H9 (cell line): Measurements from ENCODE around the gene MVD. TPM values are rescaled to one million over a fixed set of nuclear protein-coding genes. Genes with fewer than 3 reads are reported as not detected.
A peak's percentile ranks its signal among the peaks of the same experiment; 100 is the strongest.

Experiments used
- DNase-seq: peaks from one replicate; pipeline ENCODE4 v3.0.0-alpha.2; 2017
- H2AFZ ChIP-seq: one replicate; pipeline ENCODE4 v1.6.1; 2013; ENCODE audit warnings: mild to moderate bottlenecking, low read length, control low read depth, moderate library complexity
- H2AK5ac ChIP-seq: 2 replicates; pipeline ENCODE4 v1.6.1; 2013; ENCODE audit warnings: low read length, control low read depth, mixed read lengths; ENCODE audit not compliant: insufficient read length
- H2BK120ac ChIP-seq: one replicate; pipeline ENCODE4 v1.6.1; 2013; ENCODE audit warnings: low read depth, mild to moderate bottlenecking, low read length, control low read depth, inconsistent platforms; ENCODE audit not compliant: poor library complexity, severe bottlenecking
- H2BK12ac ChIP-seq: 2 replicates; pipeline ENCODE4 v1.6.1; 2013; ENCODE audit warnings: low read length, control low read depth, mixed read lengths, low read depth; ENCODE audit not compliant: insufficient read length
- H2BK15ac ChIP-seq: 2 replicates; pipeline ENCODE4 v1.6.1; 2013; ENCODE audit warnings: low read depth, low read length, control low read depth
- H2BK20ac ChIP-seq: one replicate; pipeline ENCODE4 v1.6.1; 2013; ENCODE audit warnings: low read depth, mild to moderate bottlenecking, low read length, control low read depth, inconsistent platforms; ENCODE audit not compliant: poor library complexity, severe bottlenecking
- H2BK5ac ChIP-seq: 2 replicates; pipeline ENCODE4 v1.6.1; 2013; ENCODE audit warnings: low read length, control low read depth, mixed read lengths; ENCODE audit not compliant: insufficient read length
- H3K14ac ChIP-seq: 2 replicates; pipeline ENCODE4 v1.6.1; 2013; ENCODE audit warnings: low read length, control low read depth; ENCODE audit not compliant: insufficient read depth
- H3K18ac ChIP-seq: 2 replicates; pipeline ENCODE4 v1.6.1; 2013; ENCODE audit warnings: low read depth, mild to moderate bottlenecking, mixed read lengths, low read length, control low read depth; ENCODE audit not compliant: insufficient read length
- H3K23ac ChIP-seq: 2 replicates; pipeline ENCODE4 v1.6.1; 2013; ENCODE audit warnings: low read length, control low read depth, mixed read lengths, low read depth; ENCODE audit not compliant: insufficient read length
- H3K23me2 ChIP-seq: 2 replicates; pipeline ENCODE4 v1.6.1; 2013; ENCODE audit warnings: low read depth, mild to moderate bottlenecking, mixed read lengths, low read length, control low read depth; ENCODE audit not compliant: insufficient read length, poor library complexity, severe bottlenecking
- H3K27ac ChIP-seq: 2 replicates; pipeline ENCODE4 v1.5.1; 2013; ENCODE audit warnings: low read length, control low read depth, mixed read lengths, low read depth; ENCODE audit not compliant: insufficient read length
- H3K27me3 ChIP-seq: 2 replicates; pipeline ENCODE4 v1.6.1; 2013; ENCODE audit warnings: low read length, control low read depth, inconsistent platforms; ENCODE audit not compliant: insufficient read depth
- H3K4ac ChIP-seq: 2 replicates; pipeline ENCODE4 v1.6.1; 2013; ENCODE audit warnings: low read depth, mild to moderate bottlenecking, control low read depth, inconsistent platforms, low read length, moderate library complexity
- H3K4me1 ChIP-seq: 2 replicates; pipeline ENCODE4 v1.6.1; 2013; ENCODE audit warnings: low read length, control low read depth, inconsistent platforms; ENCODE audit not compliant: insufficient read depth
- H3K4me2 ChIP-seq: 2 replicates; pipeline ENCODE4 v1.6.1; 2013; ENCODE audit warnings: low read length, control low read depth, mixed read lengths; ENCODE audit not compliant: insufficient read length, insufficient read depth
- H3K56ac ChIP-seq: 2 replicates; pipeline ENCODE4 v1.6.1; 2013; ENCODE audit warnings: low read depth, mild to moderate bottlenecking, mixed read lengths, low read length, control low read depth; ENCODE audit not compliant: insufficient read length
- H3K79me1 ChIP-seq: 2 replicates; pipeline ENCODE4 v1.6.1; 2013; ENCODE audit warnings: low read depth, mild to moderate bottlenecking, moderate library complexity, low read length, control low read depth, inconsistent platforms; ENCODE audit not compliant: insufficient read depth, poor library complexity, severe bottlenecking
- H3K79me2 ChIP-seq: 2 replicates; pipeline ENCODE4 v1.6.1; 2013; ENCODE audit warnings: low read length, control low read depth, inconsistent platforms; ENCODE audit not compliant: insufficient read depth
- H3K9ac ChIP-seq: 2 replicates; pipeline ENCODE4 v1.6.1; 2013; ENCODE audit warnings: low read length, control low read depth, mixed read lengths; ENCODE audit not compliant: insufficient read length; ENCODE audit errors: extremely low read depth
- H3K9me3 ChIP-seq: one replicate; pipeline ENCODE4 v1.6.1; 2013; ENCODE audit warnings: low read depth, low read length, inconsistent platforms; ENCODE audit not compliant: control insufficient read depth
- H3T11ph ChIP-seq: one replicate; pipeline ENCODE4 v1.6.1; 2013; ENCODE audit warnings: mild to moderate bottlenecking, low read length, control low read depth, inconsistent platforms
- H4K20me1 ChIP-seq: one replicate; pipeline ENCODE4 v1.6.1; 2013; ENCODE audit not compliant: control insufficient read depth, insufficient read length, insufficient read depth
- H4K5ac ChIP-seq: 2 replicates; pipeline ENCODE4 v1.6.1; 2013; ENCODE audit warnings: low read depth, mild to moderate bottlenecking, mixed read lengths, low read length, control low read depth; ENCODE audit not compliant: insufficient read length
- H4K8ac ChIP-seq: replicated peaks from 2 replicates; pipeline ENCODE4 v1.6.1; 2013; ENCODE audit warnings: low read length, control low read depth, mixed read lengths, low read depth; ENCODE audit not compliant: insufficient read length
- H4K91ac ChIP-seq: 2 replicates; pipeline ENCODE4 v1.6.1; 2013; ENCODE audit warnings: low read depth, mild to moderate bottlenecking, moderate library complexity, mixed read lengths, low read length, control low read depth; ENCODE audit not compliant: insufficient read length
- H3K27ac Mint-ChIP-seq, 3 experiments: 2 replicates in 2 of 3; 3 replicates in 1 of 3; pipeline ENCODE4 v1.8.0; 2020 to 2021; ENCODE audit warnings: mixed read lengths in 3 of 3, mild to moderate bottlenecking in 1 of 3, moderate library complexity in 1 of 3
- H3K27me3 Mint-ChIP-seq: 2 replicates; pipeline ENCODE4 v1.8.0; 2021; ENCODE audit warnings: low read depth, mild to moderate bottlenecking, moderate library complexity, mixed read lengths
- H3K36me3 Mint-ChIP-seq, 3 experiments: 2 replicates in 2 of 3; 3 replicates in 1 of 3; pipeline ENCODE4 v1.8.0; 2020 to 2021; ENCODE audit warnings: low read depth in 3 of 3, mixed read lengths in 3 of 3; ENCODE audit not compliant: insufficient read depth in 1 of 3
- H3K4me1 Mint-ChIP-seq, 2 experiments: 2 replicates each; pipeline ENCODE4 v1.8.0; 2020; ENCODE audit warnings: mixed read lengths in 2 of 2
- H3K4me3 Mint-ChIP-seq, 2 experiments: 2 replicates in 1 of 2; 3 replicates in 1 of 2; pipeline ENCODE4 v1.8.0; 2020 to 2021; ENCODE audit warnings: mild to moderate bottlenecking in 2 of 2, mixed read lengths in 2 of 2, moderate library complexity in 1 of 2
- H3K9me3 Mint-ChIP-seq, 2 experiments: 2 replicates in 1 of 2; 3 replicates in 1 of 2; pipeline ENCODE4 v1.8.0; 2020; ENCODE audit warnings: mild to moderate bottlenecking in 2 of 2, mixed read lengths in 2 of 2, moderate library complexity in 1 of 2
- CTCF ChIP-seq: fragments of 200-600 bp; sonication (generic); conservative IDR thresholded peaks from 3 replicates; pipeline ENCODE4 v1.8.0; 2021; ENCODE audit warnings: antibody characterized with exemption, mild to moderate bottlenecking
- whole genome bisulfite sequencing: extraction: QIAGEN DNeasy Blood & Tissue Kit; methylation state at CpG from one replicate; pipeline ENCODE4 v1.1.7; 2013; ENCODE audit warnings: missing lambda C conversion rate, low lambda C conversion rate, mixed read lengths; ENCODE audit not compliant: insufficient read length; ENCODE audit errors: extremely low coverage; 5-methylcytosine and 5-hydroxymethylcytosine counted together
- total RNA-seq: library from RNA; stranded (reverse); gene quantifications from 2 replicates; pipeline ENCODE4 v1.2.1, GENCODE V29; 2021

Gene MVD
- total RNA-seq, 1 experiment from 2014 or later = 53.2 TPM

DNA sequence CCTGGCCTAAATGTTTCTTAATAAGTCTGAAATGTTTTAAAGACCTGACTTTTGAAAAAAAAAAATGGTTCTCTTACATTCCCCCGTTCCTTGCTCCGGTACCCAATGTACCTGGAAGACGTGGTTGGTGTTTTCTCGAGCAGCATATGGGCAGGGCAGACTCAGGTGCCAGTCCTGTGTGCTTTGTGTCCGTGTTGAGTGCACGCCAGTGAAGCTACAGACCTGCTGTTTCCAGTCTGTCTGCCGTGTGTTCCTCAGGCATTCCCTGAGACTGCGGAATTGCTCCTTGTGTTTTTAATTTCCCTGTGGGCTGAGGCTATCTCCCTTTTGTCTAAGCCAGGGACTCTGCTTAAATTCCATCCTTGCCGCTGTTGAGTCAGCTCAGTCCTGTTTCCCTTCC lies 36.2 kb downstream of the MVD start:
- peak overlapping the region in 2 of 3 experiments; percentile 30 to 73; a peak in 3 of 7 replicates for H3K27ac Mint-ChIP-seq
- Histone ChIP-seq H2AK5ac (no peak overlapping the region), H3K4me2 (no peak overlapping the region), H3K4me1 (no peaks in the 10 kb centered on the region), H4K5ac (no peak overlapping the region), H3K56ac (no peak overlapping the region), H2BK12ac (no peak overlapping the region), H2BK15ac (no peak overlapping the region), H2BK20ac (no peak overlapping the region), H3K9me3 (no peaks in the 10 kb centered on the region), H4K8ac (no peak overlapping the region), H3K14ac (no peak overlapping the region), H3K23me2 (no peaks in the 10 kb centered on the region), H3K79me2 (no peaks in the 10 kb centered on the region), H3K27me3 (no peaks in the 10 kb centered on the region), H2BK5ac (no peak overlapping the region), H3K27ac (peak overlapping the region; percentile 38), H4K91ac (no peak overlapping the region), H2BK120ac (no peak overlapping the region), H3K23ac (no peak overlapping the region), H3K18ac (no peak overlapping the region), H3K9ac (no peak overlapping the region), H3K4ac (no peak overlapping the region), H2AFZ (no peak overlapping the region), H3T11ph (no peak overlapping the region), H4K20me1 (no peaks in the 10 kb centered on the region), H3K79me1 (no peaks in the 10 kb centered on the region)
- no peak for TF ChIP-seq CTCF
- no peaks in the 10 kb centered on the region for H3K27me3 Mint-ChIP-seq
- H3K36me3 Mint-ChIP-seq = peaks cover 24 to 79% (median 72%) of the 10 kb centered on the region in 3 experiments; a peak in 6 of 7 replicates
- no peak for DNase-seq
- H3K9me3 Mint-ChIP-seq = no peaks in the 10 kb centered on the region; a peak in 2 of 5 replicates
- no peak overlapping the region for H3K4me3 Mint-ChIP-seq
- no CpG with 5 or more reads among the region's 9 CpGs for WGBS
- peaks cover 0 to 20% of the 10 kb centered on the region in 2 experiments; a peak in 3 of 4 replicates for H3K4me1 Mint-ChIP-seq
